GM18498 (cell line): Measurements from ENCODE around the gene SIAH2.
A peak's percentile ranks its signal among the peaks of the same experiment; 100 is the strongest.
"Not testable (repeated sequence)": the region's sequence is repeated elsewhere in the genome, so short reads cannot be mapped to it uniquely, and the experiment has no call there.

ENCODE experiments used
- ATAC-seq: cut with Tn5 transposase; IDR thresholded peaks from one replicate; pipeline ENCODE4 v1.9.1; 2021; ENCODE audit warnings: mild to moderate bottlenecking, moderate library complexity; ENCODE audit not compliant: unreplicated experiment

Gene SIAH2

DNA sequence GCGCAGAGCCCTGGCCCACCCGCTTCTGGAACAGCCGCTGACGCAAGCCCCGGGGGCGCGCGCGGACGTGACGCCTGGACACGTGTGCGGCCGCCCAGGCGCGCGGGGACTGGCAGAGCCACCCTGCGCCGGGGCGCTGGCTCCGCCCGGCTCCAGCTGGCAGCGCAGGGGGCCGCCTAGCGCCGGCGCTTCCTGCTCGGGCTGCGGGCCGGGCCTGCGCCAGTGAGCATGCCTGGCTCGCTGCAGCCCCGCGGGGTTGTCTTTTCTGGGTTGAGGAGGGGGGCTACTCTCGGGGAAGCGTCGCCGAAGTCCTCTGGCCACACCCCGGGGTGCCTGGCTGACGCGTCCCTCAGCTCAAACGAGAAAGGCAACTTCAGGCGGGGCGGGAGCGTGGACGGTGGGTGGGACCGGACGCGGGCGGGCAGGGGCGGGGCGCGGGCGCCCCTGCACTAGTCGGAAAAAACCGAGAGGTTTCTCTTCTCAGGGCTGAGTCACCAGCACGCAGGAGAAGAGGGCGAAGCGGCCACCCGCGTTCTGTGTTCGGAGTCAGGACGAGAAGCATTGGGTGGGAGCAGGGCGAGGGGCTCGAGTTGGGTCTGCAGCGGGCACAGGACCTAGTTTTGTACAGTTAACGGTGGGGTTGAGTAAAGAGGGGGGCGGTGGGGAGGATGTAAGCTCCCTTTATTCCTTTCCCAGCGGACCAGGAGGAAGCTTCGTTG lies at the start of gene SIAH2:
Gene SIAH2, minus strand, starts transcription at position 48 of the 719 bp plus-strand sequence. CDS start 320 bp downstream, outside the sequence.
- peak; percentile 72 for ATAC-seq

DNA sequence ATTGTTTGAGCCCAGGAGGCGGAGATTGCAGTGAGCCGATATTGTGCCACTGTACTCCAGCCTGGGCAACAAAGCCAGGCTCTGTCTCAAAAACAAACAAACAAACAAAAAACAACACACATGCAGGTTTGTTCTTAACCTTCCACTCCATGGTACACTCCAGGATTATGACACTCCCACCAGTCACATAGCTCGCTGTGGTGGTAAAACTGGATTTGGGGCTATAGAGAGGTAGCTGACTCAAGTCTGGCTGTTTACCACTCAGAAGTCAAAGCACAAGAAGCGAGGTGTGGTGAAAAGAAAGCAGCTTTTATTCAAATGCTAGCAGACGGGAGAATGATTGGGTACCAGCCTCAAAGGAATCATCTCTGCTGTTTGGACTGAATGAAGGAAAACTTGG lies 49.0 kb upstream of the SIAH2 start:
- no peak for ATAC-seq

GRCh38 chr3:150810641-150811040 lies 47.7 kb upstream of the SIAH2 start:
- no peak for ATAC-seq

- ATAC-seq, result no peak
Observed at GRCh38 chr3:150806185-150806835, 43.3 kb upstream of the SIAH2 start.

- no peak for ATAC-seq
Observed at GRCh38 chr3:150805354-150805753, 42.4 kb upstream of the SIAH2 start.

GRCh38 chr3:150803440-150803985 lies 40.5 kb upstream of the SIAH2 start:
- no peak for ATAC-seq

- no peak for ATAC-seq
Observed at GRCh38 chr3:150800722-150801121, 37.8 kb upstream of the SIAH2 start.

DNA sequence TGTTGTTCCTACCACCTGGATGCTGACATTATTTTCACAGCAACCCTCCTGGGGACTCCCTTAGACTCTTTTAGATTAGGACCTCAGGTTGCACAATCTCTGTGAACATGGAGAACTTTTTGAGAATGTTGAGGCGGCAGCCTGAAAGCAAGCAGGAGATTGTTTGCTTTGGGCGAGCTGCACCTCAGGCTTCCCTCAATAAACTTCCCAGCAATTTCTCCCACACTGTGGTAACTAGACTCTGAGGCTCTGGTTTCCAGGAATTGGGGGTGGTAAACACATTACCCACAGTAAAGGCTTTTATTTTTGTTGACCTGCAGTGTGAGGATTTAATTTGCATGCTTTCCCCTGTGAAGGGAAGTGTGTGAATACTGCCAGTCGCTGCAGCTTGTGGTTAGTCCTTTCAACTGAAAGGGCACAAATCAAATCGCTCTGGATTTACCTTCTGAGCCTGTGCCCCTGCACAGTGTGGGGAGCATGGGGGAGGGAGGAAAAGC lies 35.2 kb upstream of the SIAH2 start:
- ATAC-seq, result no peak

DNA sequence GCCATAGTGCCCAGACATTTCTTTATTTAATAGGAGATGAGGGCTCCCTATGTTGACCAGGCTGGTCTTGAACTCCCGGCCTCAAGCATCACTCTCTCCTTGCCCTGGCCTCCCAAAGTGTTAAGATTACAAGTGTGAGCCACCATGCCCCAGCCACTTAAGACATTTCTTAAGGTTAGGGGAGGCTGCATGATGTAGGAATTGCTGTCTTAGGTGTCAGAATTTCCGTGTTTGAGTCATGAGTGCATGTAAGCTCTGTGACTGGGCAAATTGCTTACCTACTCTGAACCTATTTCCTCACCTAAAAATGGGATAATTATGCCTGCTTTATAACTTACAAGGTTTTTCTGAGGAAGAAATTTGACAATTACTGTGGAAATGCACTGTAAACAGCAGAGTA lies 34.2 kb upstream of the SIAH2 start:
- ATAC-seq, result no peak

DNA sequence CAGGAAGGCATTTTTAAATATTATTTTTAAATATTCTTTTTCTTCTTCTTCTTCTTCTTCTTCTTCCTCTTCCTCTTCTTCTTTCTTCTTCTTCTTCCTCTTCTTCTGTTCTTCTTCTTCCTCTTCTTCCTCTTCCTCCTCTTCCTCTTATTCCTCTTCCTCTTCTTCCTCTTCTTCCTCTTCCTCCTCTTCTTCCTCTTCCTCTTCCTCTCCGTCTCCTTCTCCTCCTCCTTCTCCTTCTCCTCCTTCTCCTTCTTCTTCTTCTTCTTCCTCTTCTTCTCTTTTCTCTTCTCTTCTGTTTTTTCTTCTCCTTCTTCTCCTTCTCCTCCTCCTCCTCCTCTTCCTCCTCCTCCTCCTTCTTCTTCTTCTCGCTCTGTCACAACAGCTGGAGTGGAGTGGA lies 33.6 kb upstream of the SIAH2 start:
- not testable (repeated sequence) for ATAC-seq

DNA sequence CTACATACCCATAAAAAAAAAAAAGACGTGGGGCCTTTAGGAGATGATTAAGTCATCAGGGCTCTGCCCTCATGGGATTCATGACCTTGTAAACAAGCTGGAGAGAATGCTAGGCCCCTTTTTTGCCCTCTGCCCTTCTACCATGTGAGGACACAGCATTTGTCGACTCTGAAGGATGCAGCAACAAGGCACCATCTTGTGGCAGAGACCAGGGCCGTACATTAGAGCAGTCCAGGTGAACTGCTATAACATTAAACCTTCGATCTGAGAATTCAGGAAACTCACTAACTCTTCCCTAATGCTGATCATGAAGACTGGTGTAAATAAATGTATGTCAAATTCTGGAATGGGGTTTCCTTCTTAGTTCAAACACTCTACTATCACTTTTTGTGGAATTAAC lies 30.7 kb upstream of the SIAH2 start:
- ATAC-seq, result no peak

DNA sequence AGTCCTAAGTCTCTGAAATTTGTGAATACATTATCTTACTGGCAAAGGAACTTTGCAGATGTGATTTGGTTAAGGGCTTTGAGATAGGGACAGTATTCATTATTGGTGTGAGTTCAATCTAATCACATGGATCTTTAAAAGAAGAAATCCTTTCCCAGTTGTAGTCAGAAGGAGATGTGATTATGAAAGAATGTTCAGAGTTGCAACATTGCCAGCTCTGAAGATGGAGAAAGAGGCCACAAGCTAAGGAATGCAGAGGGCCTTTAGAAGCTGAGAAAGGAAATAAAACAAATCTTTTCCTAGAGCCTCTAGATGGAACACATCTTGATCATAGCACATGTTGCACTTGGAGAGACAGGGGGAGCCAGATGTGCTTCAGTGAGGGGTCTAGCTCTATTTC lies 27.7 kb upstream of the SIAH2 start:
- no peak for ATAC-seq

DNA sequence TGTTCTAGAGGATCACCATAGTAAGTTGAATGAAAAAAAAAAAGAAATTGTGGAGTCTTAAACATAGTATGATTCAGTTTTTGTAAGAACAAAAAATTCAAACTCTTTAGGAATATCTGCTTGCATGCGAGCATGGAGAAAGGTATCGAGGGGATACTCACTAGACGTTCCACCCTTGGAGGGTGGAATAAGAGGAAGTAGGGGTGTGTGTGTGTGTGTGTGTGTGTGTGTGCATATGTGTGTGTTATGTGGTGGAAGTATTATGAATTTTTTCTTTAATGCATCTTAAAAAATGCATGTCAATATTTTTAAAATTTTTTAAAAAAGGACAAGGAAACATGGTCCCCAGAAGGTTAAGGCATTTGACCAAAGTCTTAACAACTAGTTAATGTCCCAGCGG lies 26.5 kb upstream of the SIAH2 start:
- no peak for ATAC-seq

DNA sequence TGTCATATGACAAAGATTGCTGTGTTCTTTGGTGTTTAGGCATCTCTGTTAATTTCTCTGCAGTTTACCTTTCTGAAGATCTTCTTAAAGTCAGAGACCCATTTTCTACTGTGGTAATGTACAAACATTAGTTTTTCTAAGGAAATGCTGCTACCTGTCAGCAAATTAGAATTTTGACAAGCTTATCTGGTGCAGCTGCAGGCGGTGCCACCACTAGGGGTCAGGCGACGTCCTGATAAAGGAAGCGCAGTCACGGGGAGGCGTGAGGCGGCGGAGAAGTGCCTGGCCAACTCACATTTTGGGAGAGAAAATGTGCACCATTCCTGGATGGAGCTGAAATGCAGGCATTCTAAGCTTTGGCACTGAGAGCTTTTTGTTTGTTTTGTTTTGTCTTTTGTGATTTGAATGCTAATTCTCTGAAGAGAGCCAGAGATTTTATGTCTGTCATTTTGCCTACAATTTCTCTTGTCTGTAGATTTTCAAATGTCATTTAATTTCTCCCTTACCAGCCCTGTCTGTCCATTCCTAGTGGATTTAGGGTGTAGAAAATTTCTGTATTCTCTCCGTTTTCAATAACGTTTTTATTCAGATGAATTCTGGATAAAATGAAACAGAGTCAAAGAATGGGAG lies 24.9 kb upstream of the SIAH2 start:
- peak; percentile 77 for ATAC-seq

DNA sequence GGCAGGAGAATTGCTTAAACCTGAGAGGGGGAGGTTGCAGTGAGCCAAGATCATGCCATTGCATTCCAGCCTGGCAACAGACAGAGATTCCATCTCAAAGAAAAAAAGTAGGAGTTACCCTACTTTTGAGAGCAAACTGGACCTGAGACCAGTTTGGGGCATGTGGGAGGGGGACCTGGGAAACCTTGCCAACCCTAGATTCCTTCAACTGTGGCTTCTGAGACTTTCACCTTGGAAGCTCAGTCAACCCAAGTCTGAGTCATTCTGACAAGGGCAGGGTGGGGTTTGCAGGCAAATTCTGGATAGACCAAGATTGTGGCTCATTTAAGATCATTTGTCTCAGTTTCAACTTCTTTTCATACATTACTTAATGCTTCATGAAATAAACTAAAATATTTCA lies 23.8 kb upstream of the SIAH2 start:
- no peak for ATAC-seq

GRCh38 chr3:150784747-150785125 lies 21.8 kb upstream of the SIAH2 start:
- ATAC-seq, result no peak

- ATAC-seq, result peak; percentile 46
Observed at GRCh38 chr3:150783920-150784746, 21.2 kb upstream of the SIAH2 start.

- no peak for ATAC-seq
Observed at GRCh38 chr3:150783316-150783715, 20.3 kb upstream of the SIAH2 start.

DNA sequence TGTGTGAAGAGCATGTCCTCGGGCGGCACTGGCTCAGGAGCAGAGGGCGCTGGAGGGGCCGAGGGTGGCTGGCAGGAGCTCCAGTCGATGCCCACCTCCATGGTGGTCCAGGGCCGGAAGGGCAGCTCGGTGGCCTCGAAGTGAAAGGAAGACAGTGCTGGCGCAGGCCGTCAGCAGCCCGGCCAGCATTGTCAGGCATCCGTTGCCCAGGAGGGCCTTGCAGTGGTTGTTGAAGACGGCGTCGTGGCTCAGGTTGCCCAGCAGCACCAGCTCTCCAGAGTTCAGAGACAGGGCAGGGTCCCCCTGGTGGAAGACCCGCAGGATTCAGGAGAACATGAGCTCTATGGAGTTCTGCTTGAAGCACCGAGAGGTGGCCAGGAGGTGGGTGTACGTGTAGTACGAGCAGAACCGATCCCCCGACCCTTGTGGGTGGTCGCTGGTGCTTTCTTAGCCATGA lies 16.5 kb upstream of the SIAH2 start:
- ATAC-seq, result no peak

DNA sequence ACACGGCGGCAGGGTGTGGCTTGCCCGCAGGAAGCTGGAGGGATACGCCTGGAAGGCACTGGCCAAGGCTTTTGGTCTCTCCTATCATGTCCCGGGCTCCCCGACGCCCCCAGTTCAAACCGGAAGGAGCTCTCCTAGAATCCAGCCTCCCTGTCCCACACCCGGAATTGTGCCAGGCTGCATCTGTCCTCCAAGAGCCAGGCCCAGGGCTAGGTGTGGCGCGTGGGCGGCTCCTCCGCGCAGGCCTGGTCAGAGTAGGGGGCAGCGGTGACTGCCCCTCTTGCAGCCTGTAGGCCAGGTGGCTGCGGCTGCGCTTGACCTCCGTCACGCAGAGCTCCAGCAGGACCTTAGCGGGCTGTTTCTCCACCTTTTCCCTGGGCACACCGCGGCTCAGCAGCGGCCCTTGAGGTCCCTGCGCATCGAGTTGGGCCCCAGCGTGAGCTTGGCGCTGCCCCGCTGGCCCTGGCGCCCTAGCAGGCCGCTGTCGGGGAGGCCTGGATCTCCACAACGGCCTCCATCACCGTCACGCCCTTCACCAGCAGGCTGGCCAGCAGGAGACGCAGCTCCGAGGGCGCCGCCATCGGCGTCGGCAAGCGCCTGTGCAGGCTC lies 15.9 kb upstream of the SIAH2 start:
- ATAC-seq, result no peak
